ENCODE measurements around the gene CCDC3. TPM values are rescaled to one million over a fixed set of nuclear protein-coding genes. Genes with fewer than 3 reads are reported as not detected.

CCDC3 gene
- total RNA-seq, 4 donors from 2014 or later = 27.8 to 108 (median 74.6) TPM

DNA sequence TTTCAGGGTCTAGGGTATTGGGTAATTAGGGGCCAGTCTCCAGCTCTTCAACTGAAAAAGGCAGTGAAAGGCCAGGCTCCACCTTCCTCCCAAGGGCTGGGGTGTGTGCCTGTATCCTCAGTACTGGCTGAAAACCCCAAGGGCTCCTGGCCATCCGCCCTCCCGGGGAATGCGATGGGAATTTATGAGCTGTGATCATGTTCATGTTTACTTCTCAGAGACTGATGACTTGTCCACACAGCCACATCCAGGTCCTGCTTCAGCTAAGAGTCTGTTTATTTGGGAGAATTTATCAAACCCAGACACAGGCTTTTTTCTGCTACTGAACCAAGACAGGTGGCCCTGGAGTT is 91.7 kb downstream of the CCDC3 start:
- no peak overlapping the region for H3K4me3 ChIP-seq (ENCODE audit: low read depth, poor library complexity, severe bottlenecking)
- peak; percentile 79 to 88 for DNase-seq (ENCODE audit: low spot score in 2 of 2)
- 31 to 40% methylated on average over 3 of the region's 3 CpGs for WGBS, 2 donors
- TF ChIP-seq POLR2A (IDR thresholded peaks at IDR 0.05) = no peak
- TF ChIP-seq, protein P1, sequence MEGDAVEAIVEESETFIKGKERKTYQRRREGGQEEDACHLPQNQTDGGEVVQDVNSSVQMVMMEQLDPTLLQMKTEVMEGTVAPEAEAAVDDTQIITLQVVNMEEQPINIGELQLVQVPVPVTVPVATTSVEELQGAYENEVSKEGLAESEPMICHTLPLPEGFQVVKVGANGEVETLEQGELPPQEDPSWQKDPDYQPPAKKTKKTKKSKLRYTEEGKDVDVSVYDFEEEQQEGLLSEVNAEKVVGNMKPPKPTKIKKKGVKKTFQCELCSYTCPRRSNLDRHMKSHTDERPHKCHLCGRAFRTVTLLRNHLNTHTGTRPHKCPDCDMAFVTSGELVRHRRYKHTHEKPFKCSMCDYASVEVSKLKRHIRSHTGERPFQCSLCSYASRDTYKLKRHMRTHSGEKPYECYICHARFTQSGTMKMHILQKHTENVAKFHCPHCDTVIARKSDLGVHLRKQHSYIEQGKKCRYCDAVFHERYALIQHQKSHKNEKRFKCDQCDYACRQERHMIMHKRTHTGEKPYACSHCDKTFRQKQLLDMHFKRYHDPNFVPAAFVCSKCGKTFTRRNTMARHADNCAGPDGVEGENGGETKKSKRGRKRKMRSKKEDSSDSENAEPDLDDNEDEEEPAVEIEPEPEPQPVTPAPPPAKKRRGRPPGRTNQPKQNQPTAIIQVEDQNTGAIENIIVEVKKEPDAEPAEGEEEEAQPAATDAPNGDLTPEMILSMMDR (IDR thresholded peaks at IDR 0.05) = no peak
- intact Hi-C loops (cut with DNase I; ENCODE audit: low total_unique reads) = no loop called here

DNA sequence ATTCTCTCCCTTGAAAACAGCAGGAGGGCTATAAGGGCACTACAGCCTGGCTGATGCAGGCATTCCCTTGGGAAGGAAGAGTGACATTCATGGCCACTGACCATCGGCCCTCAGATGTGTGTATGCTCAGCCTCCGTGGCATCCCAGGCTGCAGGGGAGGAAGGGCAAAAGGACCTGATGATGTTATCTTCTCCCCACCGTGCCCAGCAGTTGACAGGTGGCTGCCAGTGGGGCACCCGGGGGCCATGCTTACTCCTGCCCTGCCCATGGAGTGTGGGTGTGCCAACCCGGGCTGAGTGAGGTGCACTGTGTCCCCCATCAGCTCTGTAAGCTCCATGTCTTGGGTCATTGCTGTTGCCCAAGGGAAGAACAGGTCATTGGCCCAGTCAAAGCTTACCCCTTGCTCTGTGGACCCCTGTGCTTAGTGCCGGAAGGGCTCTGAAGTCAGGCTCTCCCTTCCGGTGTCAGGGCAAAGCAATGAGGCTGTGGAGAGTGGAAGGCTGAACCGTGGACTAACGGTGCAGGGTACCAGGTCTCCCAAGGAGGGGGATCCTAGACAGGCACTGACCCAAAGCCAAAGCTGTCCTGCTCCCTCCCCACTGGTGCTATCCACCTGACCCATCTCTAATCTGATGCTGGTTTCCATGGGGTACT is 92.2 kb downstream of the CCDC3 start:
- intact Hi-C loops (cut with DNase I; ENCODE audit: low total_unique reads) = no loop called here
- no peak overlapping the region for H3K4me3 ChIP-seq (ENCODE audit: low read depth, poor library complexity, severe bottlenecking)
- no peak for TF ChIP-seq POLR2A (IDR thresholded peaks at IDR 0.05)
- TF ChIP-seq, protein P1 (IDR thresholded peaks at IDR 0.05) = no peak
- 84 to 89% methylated on average over 8 to 9 of the region's 9 CpGs for WGBS, 2 donors
- peak in 1 of 2 donors; percentile 76 for DNase-seq (ENCODE audit: low spot score in 2 of 2)

DNA sequence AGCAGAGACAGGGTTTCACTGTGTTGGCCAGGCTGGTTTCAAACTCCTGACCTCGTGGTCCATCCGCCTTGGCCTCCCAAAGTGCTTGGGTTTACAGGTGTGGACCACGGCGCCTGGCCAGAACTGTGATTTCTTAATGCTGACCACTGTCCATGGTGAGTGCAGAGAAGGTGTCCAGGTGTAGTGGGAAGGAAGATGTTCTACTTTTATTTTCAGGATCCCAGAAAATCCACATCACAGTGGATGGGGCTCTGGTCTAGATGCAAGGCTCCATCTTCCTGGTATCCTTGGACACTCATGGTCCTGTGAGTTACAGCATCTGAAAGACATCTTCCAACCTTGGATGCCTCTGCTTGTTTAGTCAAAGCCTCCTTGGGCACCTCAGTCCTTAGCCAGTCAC is 92.7 kb downstream of the CCDC3 start:
- intact Hi-C loops (cut with DNase I; ENCODE audit: low total_unique reads) = no loop called here
- 93 to 94% methylated on average over 4 of the region's 4 CpGs for WGBS, 2 donors
- peak in 1 of 2 donors; percentile 46 for DNase-seq (ENCODE audit: low spot score in 2 of 2)
- no peak for TF ChIP-seq POLR2A (IDR thresholded peaks at IDR 0.05)
- TF ChIP-seq, protein P1 (IDR thresholded peaks at IDR 0.05) = no peak
- H3K4me3 ChIP-seq (ENCODE audit: low read depth, poor library complexity, severe bottlenecking) = no peak overlapping the region

DNA sequence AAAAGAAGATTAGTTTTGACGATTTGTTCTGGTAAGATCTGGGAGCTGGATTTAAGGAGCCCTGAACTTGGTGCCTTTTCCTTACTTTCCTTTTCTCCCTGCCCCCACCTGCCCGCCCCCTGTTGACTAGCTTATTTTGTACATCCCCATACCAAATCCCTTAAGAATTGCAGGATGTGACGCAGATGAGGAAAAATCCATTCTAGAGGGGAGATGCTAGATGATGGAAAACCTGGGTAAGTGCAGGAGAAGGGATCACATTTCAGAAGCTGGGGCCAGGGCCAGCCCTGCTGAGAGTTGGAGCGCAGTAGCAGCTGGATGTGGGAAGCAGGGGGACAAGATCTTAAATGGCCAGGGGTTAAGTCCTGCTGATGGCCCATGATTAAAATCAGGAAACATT is 93.9 kb downstream of the CCDC3 start:
- intact Hi-C loops (cut with DNase I; ENCODE audit: low total_unique reads) = no loop called here
- no peak for TF ChIP-seq POLR2A (IDR thresholded peaks at IDR 0.05)
- TF ChIP-seq, protein P1 (IDR thresholded peaks at IDR 0.05) = no peak
- 61 to 69% methylated on average over 4 of the region's 4 CpGs for WGBS, 2 donors
- no peak overlapping the region for H3K4me3 ChIP-seq (ENCODE audit: low read depth, poor library complexity, severe bottlenecking)
- no peak for DNase-seq (ENCODE audit: low spot score in 2 of 2)

DNA sequence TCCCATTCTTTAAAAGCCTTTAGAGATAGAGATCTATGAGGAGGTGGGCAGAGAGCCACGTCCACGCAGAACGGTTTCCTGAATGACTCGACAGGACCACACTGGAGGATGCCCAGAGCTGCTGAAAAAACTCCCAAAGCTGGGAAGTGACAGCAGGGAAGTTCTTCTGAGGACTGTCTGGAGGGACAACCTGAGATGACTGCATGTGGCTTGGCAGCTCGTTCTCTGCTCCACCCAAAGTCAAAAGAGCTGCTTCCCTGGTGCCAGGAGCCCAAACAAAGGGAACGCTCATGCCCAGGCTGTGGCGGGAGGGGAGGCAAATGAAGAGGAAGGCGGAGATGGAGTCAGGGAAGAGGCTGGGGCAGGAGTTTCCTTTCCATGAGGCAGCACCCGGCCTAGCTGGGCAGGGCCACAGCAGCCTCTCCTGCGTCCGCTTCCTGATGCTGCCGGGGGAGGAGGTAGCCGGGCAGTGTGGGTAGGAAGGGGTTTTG is 95.4 kb downstream of the CCDC3 start:
- 34 to 41% methylated on average over 13 of the region's 13 CpGs for WGBS, 2 donors
- intact Hi-C loops (cut with DNase I; ENCODE audit: low total_unique reads) = no loop called here

More for the DNA sequence above, 95.4 kb downstream of the CCDC3 start:
- peak; percentile 46 to 86 for DNase-seq (ENCODE audit: low spot score in 2 of 2)
- H3K4me3 ChIP-seq (ENCODE audit: low read depth, poor library complexity, severe bottlenecking) = no peak overlapping the region
- TF ChIP-seq POLR2A (IDR thresholded peaks at IDR 0.05) = no peak
- TF ChIP-seq, protein P1 (IDR thresholded peaks at IDR 0.05) = no peak
